Osteoblast (primary cell): Measurements from ENCODE around the gene KRTAP10-11. TPM values are rescaled to one million over a fixed set of nuclear protein-coding genes. Genes with fewer than 3 reads are reported as not detected.

Experiments
- DNase-seq: peaks from one replicate; pipeline ENCODE4 v3.0.0; 2011; ENCODE audit warnings: low spot score, mixed read lengths; ENCODE audit not compliant: insufficient read length; ENCODE audit errors: missing footprints
- H2AFZ ChIP-seq: 2 replicates; pipeline ENCODE4 v1.6.0; 2011; ENCODE audit warnings: mild to moderate bottlenecking, low read length
- H3K27ac ChIP-seq: 2 replicates; pipeline ENCODE4 v1.5.1; 2011; ENCODE audit warnings: mild to moderate bottlenecking, low read depth, low read length, moderate library complexity
- H3K27me3 ChIP-seq: 2 replicates; pipeline ENCODE4 v1.6.0; 2012; ENCODE audit warnings: mild to moderate bottlenecking, control low read depth, inconsistent platforms, low read length, moderate library complexity; ENCODE audit not compliant: insufficient read depth
- H3K36me3 ChIP-seq: 2 replicates; pipeline ENCODE4 v1.5.1; 2011; ENCODE audit warnings: mild to moderate bottlenecking, low read length, control low read depth, moderate library complexity; ENCODE audit not compliant: insufficient read depth
- H3K4me1 ChIP-seq: 2 replicates; pipeline ENCODE4 v1.5.1; 2011; ENCODE audit warnings: mild to moderate bottlenecking, low read length, control low read depth, moderate library complexity; ENCODE audit not compliant: insufficient read depth
- H3K4me2 ChIP-seq: 2 replicates; pipeline ENCODE4 v1.6.0; 2011; ENCODE audit warnings: mild to moderate bottlenecking, low read length; ENCODE audit not compliant: insufficient read depth
- H3K4me3 ChIP-seq: fragments of 200-600 bp; sonication (generic); 3 replicates; pipeline ENCODE4 v1.5.1; 2012; ENCODE audit warnings: mild to moderate bottlenecking, low read length, inconsistent platforms; ENCODE audit not compliant: insufficient read depth
- H3K79me2 ChIP-seq: 2 replicates; pipeline ENCODE4 v1.6.0; 2012; ENCODE audit warnings: mild to moderate bottlenecking, low read length, control low read depth, inconsistent platforms; ENCODE audit not compliant: insufficient read depth
- H3K9me3 ChIP-seq: 2 replicates; pipeline ENCODE4 v1.5.1; 2011; ENCODE audit warnings: low read depth, low read length, control low read depth
- H4K20me1 ChIP-seq: 2 replicates; pipeline ENCODE4 v1.6.0; 2012; ENCODE audit warnings: mild to moderate bottlenecking, low read length, control low read depth; ENCODE audit not compliant: insufficient read depth
- CTCF ChIP-seq: IDR thresholded peaks from 2 replicates; pipeline ENCODE4 v1.5.1; 2011; ENCODE audit warnings: mild to moderate bottlenecking, low read depth, low read length, moderate library complexity; ENCODE audit errors: extremely low read depth
- total RNA-seq: library from RNA; depleted of rRNA; stranded (reverse); fragments of >200 nt; gene quantifications from 2 replicates; pipeline ENCODE4 v1.2.3, GENCODE V29; 2012

Gene KRTAP10-11
- total RNA-seq, 1 donor = not detected

GRCh38 chr21:44654576-44655175, 8.5 kb downstream of the KRTAP10-11 start, which contains the start of gene KRTAP12-4:
TSS of gene KRTAP12-4 (minus strand) at chr21:44654659. CDS start at chr21:44654614, 45 bp downstream.
- TF ChIP-seq CTCF = no peak

GRCh38 chr21:44656868-44657267, 10.7 kb downstream of the KRTAP10-11 start:
- Histone ChIP-seq H3K9me3 (no peaks in the 10 kb centered on the region), H3K4me2 (no peak overlapping the region), H3K36me3 (no peaks in the 10 kb centered on the region), H3K27ac (no peak overlapping the region), H3K4me3 (no peak overlapping the region), H2AFZ (no peak overlapping the region), H3K79me2 (no peaks in the 10 kb centered on the region), H3K27me3 (no peaks in the 10 kb centered on the region), H3K4me1 (no peaks in the 10 kb centered on the region), H4K20me1 (no peaks in the 10 kb centered on the region)
- DNase-seq = no peak
- no peak for TF ChIP-seq CTCF

More at GRCh38 chr21:44654576-44655175, 8.5 kb downstream of the KRTAP10-11 start, which contains the start of gene KRTAP12-4:
- Histone ChIP-seq H3K27ac (no peak within 1 kb of the TSS), H3K36me3 (no peaks in the 10 kb centered on the region), H3K4me1 (no peaks in the 10 kb centered on the region), H3K4me2 (no peak within 1 kb of the TSS), H4K20me1 (no peaks in the 10 kb centered on the region), H2AFZ (no peak within 1 kb of the TSS), H3K4me3 (no peak within 1 kb of the TSS), H3K79me2 (no peaks in the 10 kb centered on the region), H3K9me3 (no peaks in the 10 kb centered on the region), H3K27me3 (no peaks in the 10 kb centered on the region)
- peak; percentile 3 for DNase-seq

GRCh38 chr21:44657635-44658540, 11.7 kb downstream of the KRTAP10-11 start, which contains the start of gene KRTAP12-3:
TSS of gene KRTAP12-3 (plus strand) at chr21:44657932. CDS start at chr21:44657980, 48 bp downstream.
- no peaks in the 10 kb centered on the region for H3K36me3 ChIP-seq
- H3K27me3 ChIP-seq = no peaks in the 10 kb centered on the region
- H3K4me2 ChIP-seq = no peak within 1 kb of the TSS
- H3K79me2 ChIP-seq = no peaks in the 10 kb centered on the region
- H2AFZ ChIP-seq = no peak within 1 kb of the TSS
- DNase-seq = no peak
- no peaks in the 10 kb centered on the region for H3K4me1 ChIP-seq
- no peaks in the 10 kb centered on the region for H3K9me3 ChIP-seq
- H3K4me3 ChIP-seq = no peak within 1 kb of the TSS
- H4K20me1 ChIP-seq = no peaks in the 10 kb centered on the region
- no peak for TF ChIP-seq CTCF
- no peak within 1 kb of the TSS for H3K27ac ChIP-seq

GRCh38 chr21:44658541-44658910, 12.3 kb downstream of the KRTAP10-11 start:
- Histone ChIP-seq H3K4me2 (no peak overlapping the region), H3K27ac (no peak overlapping the region), H3K79me2 (no peaks in the 10 kb centered on the region), H3K4me1 (no peaks in the 10 kb centered on the region), H2AFZ (no peak overlapping the region), H3K9me3 (no peaks in the 10 kb centered on the region), H4K20me1 (no peaks in the 10 kb centered on the region), H3K36me3 (no peaks in the 10 kb centered on the region), H3K4me3 (no peak overlapping the region), H3K27me3 (no peaks in the 10 kb centered on the region)
- no peak for DNase-seq
- TF ChIP-seq CTCF = no peak
